HEK293 (cell line): ENCODE measurements around the gene GABBR2.

ENCODE experiments used
- CTCF ChIA-PET: fragments of 350-600 bp; formaldehyde crosslinking; extraction: SDS; loops from one replicate; lab custom pipeline; 2021; ENCODE audit warnings: antibody characterized with exemption; lab: Yijun Ruan, JAX
- POLR2A ChIA-PET: fragments of 300-600 bp; formaldehyde crosslinking; extraction: SDS; loops from one replicate; lab custom pipeline; 2020; ENCODE audit warnings: antibody characterized with exemption, inconsistent platforms; lab: Yijun Ruan, JAX
- H3K27ac ChIP-seq: fragments of 200-500 bp; sonication (Bioruptor generic); 2 replicates; pipeline ENCODE4 v1.5.1; 2014; ENCODE audit warnings: low read depth, low read length, control low read depth, inconsistent platforms; ENCODE audit errors: extremely low read depth
- H3K36me3 ChIP-seq, 2 experiments: fragments of 200-500 bp in 1 of 2; sonication (Bioruptor generic) in 1 of 2; 1 replicate in 1 of 2; 2 replicates in 1 of 2; pipeline ENCODE4 v1.5.1; 2014 to 2017; ENCODE audit warnings: inconsistent platforms in 2 of 2, low read length in 2 of 2; ENCODE audit not compliant: control insufficient read depth in 2 of 2, insufficient read depth in 1 of 2
- H3K4me1 ChIP-seq: fragments of 200-500 bp; sonication (Bioruptor generic); 2 replicates; pipeline ENCODE4 v1.5.1; 2014; ENCODE audit warnings: mild to moderate bottlenecking, low read length, inconsistent platforms; ENCODE audit not compliant: control insufficient read depth, insufficient read depth
- H3K4me3 ChIP-seq: 2 replicates; pipeline ENCODE4 v1.5.1; 2011; ENCODE audit warnings: low read depth, mild to moderate bottlenecking, control low read depth, low read length, moderate library complexity
- H3K9me3 ChIP-seq: fragments of 200-500 bp; sonication (Bioruptor generic); 2 replicates; pipeline ENCODE4 v1.5.1; 2014; ENCODE audit warnings: low read depth, low read length, inconsistent platforms; ENCODE audit not compliant: control insufficient read depth, insufficient read depth
- BCL11B ChIP-seq: fragments of 450-650 bp; formaldehyde crosslinking; IDR thresholded peaks from 2 replicates; pipeline ENCODE4 v1.5.1; 2016; ENCODE audit warnings: low read depth, missing biosample characterization, missing genetic modification characterization
- GFI1B ChIP-seq: fragments of 450-650 bp; formaldehyde crosslinking; IDR thresholded peaks from 2 replicates; pipeline ENCODE4 v1.5.1; 2016; ENCODE audit warnings: missing biosample characterization, missing genetic modification characterization
- HOXD13 ChIP-seq: sonication (generic); formaldehyde crosslinking; IDR thresholded peaks from 2 replicates; pipeline ENCODE4 v1.8.0; 2022; ENCODE audit warnings: missing genetic modification reagents, borderline replicate concordance
- KLF1 ChIP-seq: fragments of 450-650 bp; formaldehyde crosslinking; IDR thresholded peaks from 2 replicates; pipeline ENCODE4 v1.5.1; 2016; ENCODE audit warnings: missing biosample characterization, missing genetic modification characterization
- KLF8 ChIP-seq: fragments of 450-650 bp; formaldehyde crosslinking; IDR thresholded peaks from 2 replicates; pipeline ENCODE4 v1.5.1; 2016; ENCODE audit warnings: missing biosample characterization, missing genetic modification characterization
- OSR2 ChIP-seq: fragments of 450-650 bp; formaldehyde crosslinking; IDR thresholded peaks from 2 replicates; pipeline ENCODE4 v1.5.1; 2016; ENCODE audit warnings: missing biosample characterization, missing genetic modification characterization
- ZBTB48 ChIP-seq: fragments of 450-650 bp; formaldehyde crosslinking; IDR thresholded peaks from 2 replicates; pipeline ENCODE4 v1.5.1; 2016; ENCODE audit warnings: missing biosample characterization, missing genetic modification characterization
- ZNF112 ChIP-seq: fragments of 450-650 bp; formaldehyde crosslinking; IDR thresholded peaks from 2 replicates; pipeline ENCODE4 v1.5.0; 2017; ENCODE audit warnings: missing biosample characterization, missing genetic modification characterization
- ZNF214 ChIP-seq: fragments of 450-650 bp; formaldehyde crosslinking; IDR thresholded peaks from 2 replicates; pipeline ENCODE4 v1.5.1; 2017; ENCODE audit warnings: missing biosample characterization, mild to moderate bottlenecking, missing genetic modification characterization, borderline replicate concordance
- ZNF302 ChIP-seq: fragments of 450-650 bp; formaldehyde crosslinking; IDR thresholded peaks from 2 replicates; pipeline ENCODE4 v1.5.1; 2016; ENCODE audit warnings: missing biosample characterization, missing genetic modification characterization, low read depth
- ZNF341 ChIP-seq: fragments of 450-650 bp; formaldehyde crosslinking; IDR thresholded peaks from 2 replicates; pipeline ENCODE4; 2016; ENCODE audit warnings: low read depth, missing biosample characterization, missing genetic modification characterization
- ZNF366 ChIP-seq: fragments of 450-650 bp; formaldehyde crosslinking; conservative IDR thresholded peaks from 2 replicates; pipeline ENCODE4 v1.5.1; 2016; ENCODE audit warnings: missing biosample characterization, missing genetic modification characterization
- ZNF391 ChIP-seq: fragments of 450-650 bp; formaldehyde crosslinking; IDR thresholded peaks from 2 replicates; pipeline ENCODE4 v1.5.1; 2016; ENCODE audit warnings: low read depth, missing biosample characterization, missing genetic modification characterization, borderline replicate concordance
- ZNF510 ChIP-seq: fragments of 450-650 bp; formaldehyde crosslinking; IDR thresholded peaks from 2 replicates; pipeline ENCODE4 v1.5.1; 2018; ENCODE audit warnings: mild to moderate bottlenecking, missing genetic modification characterization, missing biosample characterization; ENCODE audit not compliant: insufficient replicate concordance
- ZNF585B ChIP-seq: fragments of 450-650 bp; formaldehyde crosslinking; IDR thresholded peaks from 2 replicates; pipeline ENCODE4 v1.5.1; 2016; ENCODE audit warnings: missing biosample characterization, missing genetic modification characterization
- ZNF600 ChIP-seq: fragments of 450-650 bp; formaldehyde crosslinking; IDR thresholded peaks from 2 replicates; pipeline ENCODE4 v1.5.1; 2016; ENCODE audit warnings: missing biosample characterization, missing genetic modification characterization
- TF ChIP-seq, protein P1 (sequence below): fragments of 450-650 bp; formaldehyde crosslinking; IDR thresholded peaks from 2 replicates; pipeline ENCODE4 v1.5.1; 2016; ENCODE audit warnings: missing biosample characterization, missing genetic modification characterization, low read depth
- TF ChIP-seq, protein P2 (sequence below): fragments of 450-650 bp; formaldehyde crosslinking; IDR thresholded peaks from 2 replicates; pipeline ENCODE4 v1.5.1; 2016; ENCODE audit warnings: missing biosample characterization, missing genetic modification characterization

Gene GABBR2

GRCh38 chr9:98276907-98277469 lies 431.7 kb downstream of the GABBR2 start:
- Histone ChIP-seq H3K4me3 (no peak overlapping the region), H3K27ac (no peak overlapping the region)
- no peak for TF ChIP-seq ZNF302
- TF ChIP-seq ZNF214: no peak
- TF ChIP-seq ZNF600 (tag by site-specific recombination): no peak
- no peak for TF ChIP-seq ZNF585B (tag by site-specific recombination)
- no peak for TF ChIP-seq ZNF112 (tag by site-specific recombination)
- TF ChIP-seq KLF1: no peak
- TF ChIP-seq, all 188 proteins: peak for 0
- no peaks in the 10 kb centered on the region for H3K9me3 ChIP-seq
- ChIA-PET POLR2A (no interaction called here), CTCF (no interaction called here)
- peaks cover 2% of the 10 kb centered on the region; the same call in 1 of the 2 replicates for H3K4me1 ChIP-seq
- no peaks in the 10 kb centered on the region for H3K36me3 ChIP-seq

GRCh38 chr9:98275159-98275558 lies 433.6 kb downstream of the GABBR2 start:
- H3K36me3 ChIP-seq: no peaks in the 10 kb centered on the region
- no peak overlapping the region for H3K4me3 ChIP-seq
- CTCF ChIA-PET: no interaction called here
- no peak overlapping the region for H3K27ac ChIP-seq
- TF ChIP-seq OSR2 (tag by site-specific recombination): 0 out of 2 replicates have a peak, but pooled peaks have one; percentile 15
- TF ChIP-seq ZNF341 (tag by site-specific recombination): no peak
- TF ChIP-seq, protein P1, sequence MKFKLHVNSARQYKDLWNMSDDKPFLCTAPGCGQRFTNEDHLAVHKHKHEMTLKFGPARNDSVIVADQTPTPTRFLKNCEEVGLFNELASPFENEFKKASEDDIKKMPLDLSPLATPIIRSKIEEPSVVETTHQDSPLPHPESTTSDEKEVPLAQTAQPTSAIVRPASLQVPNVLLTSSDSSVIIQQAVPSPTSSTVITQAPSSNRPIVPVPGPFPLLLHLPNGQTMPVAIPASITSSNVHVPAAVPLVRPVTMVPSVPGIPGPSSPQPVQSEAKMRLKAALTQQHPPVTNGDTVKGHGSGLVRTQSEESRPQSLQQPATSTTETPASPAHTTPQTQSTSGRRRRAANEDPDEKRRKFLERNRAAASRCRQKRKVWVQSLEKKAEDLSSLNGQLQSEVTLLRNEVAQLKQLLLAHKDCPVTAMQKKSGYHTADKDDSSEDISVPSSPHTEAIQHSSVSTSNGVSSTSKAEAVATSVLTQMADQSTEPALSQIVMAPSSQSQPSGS (tag by site-specific recombination): peak; percentile 85
- H3K4me1 ChIP-seq: peaks cover under 1% of the 10 kb centered on the region; the same call in 1 of the 2 replicates
- H3K9me3 ChIP-seq: no peaks in the 10 kb centered on the region
- POLR2A ChIA-PET: no interaction called here

DNA sequence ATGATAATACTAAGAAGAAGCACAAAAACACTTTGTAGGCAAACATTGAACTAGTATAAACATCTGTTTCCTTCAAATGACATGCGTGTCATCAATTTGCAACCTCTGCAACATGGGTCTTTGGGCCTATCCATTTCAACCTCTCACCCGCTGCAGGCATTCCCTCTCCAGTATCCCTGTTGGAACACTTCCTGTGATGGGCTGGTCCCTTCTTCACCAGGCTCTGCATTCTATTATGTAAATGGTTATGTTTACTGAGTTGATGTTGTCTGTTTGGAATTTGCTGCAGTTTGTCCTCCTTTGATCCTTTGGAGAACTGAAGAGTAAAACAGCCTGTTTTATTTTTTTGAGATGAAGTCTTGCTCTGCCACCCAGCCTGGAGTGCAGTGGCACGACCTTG lies 436.7 kb downstream of the GABBR2 start:
- H3K36me3 ChIP-seq: no peaks in the 10 kb centered on the region
- ChIA-PET CTCF (interaction anchor here (1.3 kb wide), 1 partner anchor 67 kb away, joined by 3 read pairs; no protein-coding TSS in a partner anchor), POLR2A (no interaction called here)
- H3K4me3 ChIP-seq: no peak overlapping the region
- no peak overlapping the region for H3K27ac ChIP-seq
- no peak for TF ChIP-seq ZNF391 (tag by site-specific recombination)
- TF ChIP-seq, protein P2, sequence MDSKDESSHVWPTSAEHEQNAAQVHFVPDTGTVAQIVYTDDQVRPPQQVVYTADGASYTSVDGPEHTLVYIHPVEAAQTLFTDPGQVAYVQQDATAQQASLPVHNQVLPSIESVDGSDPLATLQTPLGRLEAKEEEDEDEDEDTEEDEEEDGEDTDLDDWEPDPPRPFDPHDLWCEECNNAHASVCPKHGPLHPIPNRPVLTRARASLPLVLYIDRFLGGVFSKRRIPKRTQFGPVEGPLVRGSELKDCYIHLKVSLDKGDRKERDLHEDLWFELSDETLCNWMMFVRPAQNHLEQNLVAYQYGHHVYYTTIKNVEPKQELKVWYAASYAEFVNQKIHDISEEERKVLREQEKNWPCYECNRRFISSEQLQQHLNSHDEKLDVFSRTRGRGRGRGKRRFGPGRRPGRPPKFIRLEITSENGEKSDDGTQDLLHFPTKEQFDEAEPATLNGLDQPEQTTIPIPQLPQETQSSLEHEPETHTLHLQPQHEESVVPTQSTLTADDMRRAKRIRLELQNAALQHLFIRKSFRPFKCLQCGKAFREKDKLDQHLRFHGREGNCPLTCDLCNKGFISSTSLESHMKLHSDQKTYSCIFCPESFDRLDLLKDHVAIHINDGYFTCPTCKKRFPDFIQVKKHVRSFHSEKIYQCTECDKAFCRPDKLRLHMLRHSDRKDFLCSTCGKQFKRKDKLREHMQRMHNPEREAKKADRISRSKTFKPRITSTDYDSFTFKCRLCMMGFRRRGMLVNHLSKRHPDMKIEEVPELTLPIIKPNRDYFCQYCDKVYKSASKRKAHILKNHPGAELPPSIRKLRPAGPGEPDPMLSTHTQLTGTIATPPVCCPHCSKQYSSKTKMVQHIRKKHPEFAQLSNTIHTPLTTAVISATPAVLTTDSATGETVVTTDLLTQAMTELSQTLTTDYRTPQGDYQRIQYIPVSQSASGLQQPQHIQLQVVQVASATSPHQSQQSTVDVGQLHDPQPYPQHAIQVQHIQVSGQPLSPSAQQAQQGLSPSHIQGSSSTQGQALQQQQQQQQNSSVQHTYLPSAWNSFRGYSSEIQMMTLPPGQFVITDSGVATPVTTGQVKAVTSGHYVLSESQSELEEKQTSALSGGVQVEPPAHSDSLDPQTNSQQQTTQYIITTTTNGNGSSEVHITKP: no peak
- TF ChIP-seq ZBTB48: no peak
- TF ChIP-seq ZNF510 (tag by site-specific recombination): no peak
- no peak for TF ChIP-seq ZNF366 (tag by site-specific recombination)
- TF ChIP-seq BCL11B (tag by site-specific recombination): no peak
- TF ChIP-seq KLF8 (tag by site-specific recombination): no peak
- no peak for TF ChIP-seq KLF1
- no peak for TF ChIP-seq GFI1B
- no peak for TF ChIP-seq HOXD13 (CRISPR knock-in tag)
- H3K4me1 ChIP-seq: no peaks in the 10 kb centered on the region
- no peaks in the 10 kb centered on the region for H3K9me3 ChIP-seq
